Measurements from ENCODE around the gene ZNF418. TPM values are rescaled to one million over a fixed set of nuclear protein-coding genes. Genes with fewer than 3 reads are reported as not detected.

The ZNF418 gene
- total RNA-seq, 1 experiment from 2014 or later: 0.04 TPM

DNA sequence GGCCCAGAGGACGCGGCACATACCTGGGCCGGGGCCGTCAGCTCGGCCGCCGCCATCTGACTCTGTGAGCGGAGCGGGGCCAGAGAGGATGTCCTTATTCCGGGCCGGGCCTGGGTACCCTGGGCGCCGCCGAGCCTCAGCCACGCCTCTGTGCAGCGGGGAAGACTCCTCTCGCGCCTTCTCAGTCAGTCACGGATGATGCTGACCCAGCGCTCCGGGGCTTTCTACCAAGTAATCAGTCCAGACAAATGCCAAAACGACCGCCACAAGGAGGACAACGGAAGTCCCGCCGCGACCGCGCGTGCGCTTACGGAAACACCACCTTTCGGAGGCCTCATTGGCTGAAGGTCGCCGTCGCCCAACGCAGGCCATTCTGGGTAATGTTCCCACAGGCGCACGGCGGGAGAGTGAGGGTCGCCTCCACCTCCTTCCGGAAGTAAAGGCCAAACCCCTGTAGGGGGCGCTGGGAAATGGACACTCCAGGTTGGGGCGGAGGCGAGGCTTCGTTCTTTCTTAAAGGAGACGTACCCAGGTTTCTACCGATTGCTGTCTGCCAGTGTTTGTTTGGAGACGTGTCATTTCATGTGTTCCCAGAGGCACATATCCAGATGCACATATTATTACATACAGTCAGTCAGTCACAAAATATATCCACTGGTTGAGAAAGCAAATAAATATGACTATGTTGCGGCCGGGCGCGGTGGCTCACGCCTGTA is 12.4 kb upstream of the ZNF418 start, which contains the start of gene ZNF256:
Gene ZNF256 (minus strand): TSS at position 288 of the 716 bp plus-strand sequence. CDS start 232 bp downstream, at position 56.
- peaks cover 34% of the 10 kb centered on the region for H3K36me3 ChIP-seq (ENCODE audit: low read depth, low read length)
- H3K4me2 ChIP-seq (ENCODE audit: low read length): peak within 1 kb of the TSS; percentile 83
- H3K4me3 ChIP-seq (ENCODE audit: low read length): peak within 1 kb of the TSS; percentile 83
- peaks cover 43% of the 10 kb centered on the region for H3K9me3 ChIP-seq (ENCODE audit: low read length)
- TF ChIP-seq EZH2 (IDR thresholded peaks at IDR 0.05; ENCODE audit: low read length, unreplicated experiment): no peak
- TF ChIP-seq EZH2phosphoT487 (IDR thresholded peaks at IDR 0.05; ENCODE audit: borderline replicate concordance, low read length): no peak
- peak; percentile 52 for TF ChIP-seq CTCF (conservative IDR thresholded peaks at IDR 0.05; ENCODE audit: low read depth, low read length)
- H2AFZ ChIP-seq (ENCODE audit: low read length): peak within 1 kb of the TSS; percentile 66
- ATAC-seq: peak; percentile 99
- H4K20me1 ChIP-seq (ENCODE audit: low read length): no peaks in the 10 kb centered on the region
- H3K9me2 ChIP-seq (replicated peaks; ENCODE audit: low read length): no peaks in the 10 kb centered on the region
- intact Hi-C loops (cut with micrococcal nuclease): no loop called here
- H3K9ac ChIP-seq (ENCODE audit: low read length): peak within 1 kb of the TSS; percentile 82
- H3K27ac ChIP-seq (ENCODE audit: low read length): no peak within 1 kb of the TSS
- no TSS peak for BruUV-seq (replicated peaks)
- DNase-seq: peak; percentile 90
- H3K27me3 ChIP-seq (ENCODE audit: low read length): no peaks in the 10 kb centered on the region
- no peaks in the 10 kb centered on the region for H3K4me1 ChIP-seq (ENCODE audit: insufficient read depth, low read length)
- POLR2A ChIA-PET (ENCODE audit: unreplicated experiment): no interaction called here
- CTCF ChIA-PET: no interaction called here
- peaks cover 25% of the 10 kb centered on the region for H3K79me2 ChIP-seq (ENCODE audit: low read length)
- H3F3A ChIP-seq (ENCODE audit: low read length, unreplicated experiment): no peaks in the 10 kb centered on the region

DNA sequence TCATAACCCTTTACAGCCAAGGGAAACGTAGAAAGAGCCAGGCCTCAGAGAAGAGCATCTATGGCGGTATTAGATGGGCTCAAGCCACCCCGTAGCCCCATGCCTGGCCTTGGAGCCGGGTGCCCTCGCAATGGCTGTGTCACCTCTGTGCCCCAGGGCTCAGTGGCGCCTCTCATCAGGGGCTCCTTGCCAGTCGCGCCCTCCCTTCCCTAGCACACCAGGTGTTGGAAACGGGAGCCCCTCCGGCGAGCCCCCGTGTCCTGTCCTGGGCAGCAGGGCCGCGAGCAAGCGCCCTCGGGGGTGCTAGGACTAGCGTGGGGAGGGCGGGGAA is 11.9 kb upstream of the ZNF418 start:
- CTCF ChIA-PET: no interaction called here

More for the DNA sequence above, 11.9 kb upstream of the ZNF418 start:
- Histone ChIP-seq H3F3A (ENCODE audit: low read length, unreplicated experiment) (no peaks in the 10 kb centered on the region), H3K4me1 (ENCODE audit: insufficient read depth, low read length) (no peaks in the 10 kb centered on the region), H3K9me2 (replicated peaks; ENCODE audit: low read length) (no peaks in the 10 kb centered on the region), H3K27me3 (ENCODE audit: low read length) (no peaks in the 10 kb centered on the region), H4K20me1 (ENCODE audit: low read length) (no peaks in the 10 kb centered on the region), H2AFZ (ENCODE audit: low read length) (peak overlapping the region; percentile 66), H3K79me2 (ENCODE audit: low read length) (peaks cover 25% of the 10 kb centered on the region), H3K36me3 (ENCODE audit: low read depth, low read length) (peaks cover 39% of the 10 kb centered on the region), H3K27ac (ENCODE audit: low read length) (no peak overlapping the region), H3K9ac (ENCODE audit: low read length) (peak overlapping the region; percentile 82), H3K9me3 (ENCODE audit: low read length) (peaks cover 48% of the 10 kb centered on the region), H3K4me3 (ENCODE audit: low read length) (peak overlapping the region; percentile 83), H3K4me2 (ENCODE audit: low read length) (peak overlapping the region; percentile 83)
- DNase-seq: no peak
- peak; percentile 12; the same call in 1 of the 2 replicates for ATAC-seq
- no peak for TF ChIP-seq EZH2 (IDR thresholded peaks at IDR 0.05; ENCODE audit: low read length, unreplicated experiment)
- TF ChIP-seq CTCF (conservative IDR thresholded peaks at IDR 0.05; ENCODE audit: low read depth, low read length): no peak
- TF ChIP-seq EZH2phosphoT487 (IDR thresholded peaks at IDR 0.05; ENCODE audit: borderline replicate concordance, low read length): no peak
- no TSS peak for BruUV-seq (replicated peaks)
- intact Hi-C loops (cut with micrococcal nuclease): no loop called here
- POLR2A ChIA-PET (ENCODE audit: unreplicated experiment): no interaction called here
